ENCODE data around the gene EDIL3.

The EDIL3 gene

GRCh38 chr5:84373506-84373905 is 11.2 kb downstream of the EDIL3 start:
- in situ Hi-C loops (cut with MboI; ENCODE audit: low sequenced_read_pairs, unreplicated experiment) = no loop called here
- TF ChIP-seq, protein P1, sequence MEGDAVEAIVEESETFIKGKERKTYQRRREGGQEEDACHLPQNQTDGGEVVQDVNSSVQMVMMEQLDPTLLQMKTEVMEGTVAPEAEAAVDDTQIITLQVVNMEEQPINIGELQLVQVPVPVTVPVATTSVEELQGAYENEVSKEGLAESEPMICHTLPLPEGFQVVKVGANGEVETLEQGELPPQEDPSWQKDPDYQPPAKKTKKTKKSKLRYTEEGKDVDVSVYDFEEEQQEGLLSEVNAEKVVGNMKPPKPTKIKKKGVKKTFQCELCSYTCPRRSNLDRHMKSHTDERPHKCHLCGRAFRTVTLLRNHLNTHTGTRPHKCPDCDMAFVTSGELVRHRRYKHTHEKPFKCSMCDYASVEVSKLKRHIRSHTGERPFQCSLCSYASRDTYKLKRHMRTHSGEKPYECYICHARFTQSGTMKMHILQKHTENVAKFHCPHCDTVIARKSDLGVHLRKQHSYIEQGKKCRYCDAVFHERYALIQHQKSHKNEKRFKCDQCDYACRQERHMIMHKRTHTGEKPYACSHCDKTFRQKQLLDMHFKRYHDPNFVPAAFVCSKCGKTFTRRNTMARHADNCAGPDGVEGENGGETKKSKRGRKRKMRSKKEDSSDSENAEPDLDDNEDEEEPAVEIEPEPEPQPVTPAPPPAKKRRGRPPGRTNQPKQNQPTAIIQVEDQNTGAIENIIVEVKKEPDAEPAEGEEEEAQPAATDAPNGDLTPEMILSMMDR (IDR thresholded peaks at IDR 0.05; ENCODE audit: borderline replicate concordance, control extremely low read depth, extremely low read depth, insufficient read depth, missing control alignments) = no peak
- no peak for DNase-seq (ENCODE audit: low spot score)

GRCh38 chr5:84372066-84372695 is 12.5 kb downstream of the EDIL3 start:
- no peak for DNase-seq (ENCODE audit: low spot score)

DNA sequence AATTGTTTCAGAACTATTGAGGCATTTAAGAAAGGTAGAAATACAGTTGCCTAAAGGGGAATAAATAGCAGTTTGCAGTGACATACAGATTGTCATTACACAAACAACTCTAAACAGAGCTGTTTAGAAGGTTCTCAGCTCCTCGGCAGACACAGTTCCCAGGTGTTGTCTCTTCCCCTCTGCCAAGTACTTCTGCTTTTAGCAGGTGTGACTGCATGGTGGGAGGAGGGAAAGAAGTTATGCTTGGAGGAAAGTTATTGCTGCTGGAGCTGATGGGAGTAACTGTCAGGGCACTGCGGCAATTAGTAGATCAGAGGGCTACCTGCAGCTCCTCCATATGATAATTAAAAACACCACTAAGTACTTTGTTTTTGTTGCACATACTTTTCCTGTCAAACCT is 14.5 kb downstream of the EDIL3 start:
- DNase-seq (ENCODE audit: low spot score) = no peak
- TF ChIP-seq, protein P1 (IDR thresholded peaks at IDR 0.05; ENCODE audit: borderline replicate concordance, control extremely low read depth, extremely low read depth, insufficient read depth, missing control alignments) = no peak
- in situ Hi-C loops (cut with MboI; ENCODE audit: low sequenced_read_pairs, unreplicated experiment) = no loop called here

More at GRCh38 chr5:84372066-84372695, 12.5 kb downstream of the EDIL3 start:
- in situ Hi-C loops (cut with MboI; ENCODE audit: low sequenced_read_pairs, unreplicated experiment) = no loop called here
- TF ChIP-seq, protein P1 (IDR thresholded peaks at IDR 0.05; ENCODE audit: borderline replicate concordance, control extremely low read depth, extremely low read depth, insufficient read depth, missing control alignments) = no peak

DNA sequence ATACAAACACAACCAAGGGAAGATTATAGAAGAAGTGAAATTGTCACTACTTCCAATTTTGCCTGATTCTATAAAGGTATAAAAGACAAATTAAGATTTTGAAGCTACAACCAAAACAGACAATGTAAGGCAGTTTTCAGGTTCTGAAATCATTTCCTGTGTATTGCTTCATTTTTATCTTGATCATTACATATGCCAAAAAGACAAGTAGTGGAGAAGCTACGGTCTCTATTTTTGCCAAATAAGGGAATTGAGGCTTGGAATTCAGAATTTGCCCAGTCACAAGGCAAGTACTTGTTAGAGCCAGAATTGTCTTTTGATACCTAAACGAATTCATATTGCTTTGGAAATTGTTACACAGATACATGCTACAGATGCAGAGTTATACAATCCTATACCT is 20.6 kb downstream of the EDIL3 start:
- in situ Hi-C loops (cut with MboI; ENCODE audit: low sequenced_read_pairs, unreplicated experiment) = no loop called here
- TF ChIP-seq, protein P1 (IDR thresholded peaks at IDR 0.05; ENCODE audit: borderline replicate concordance, control extremely low read depth, extremely low read depth, insufficient read depth, missing control alignments) = no peak
- no peak for DNase-seq (ENCODE audit: low spot score)

DNA sequence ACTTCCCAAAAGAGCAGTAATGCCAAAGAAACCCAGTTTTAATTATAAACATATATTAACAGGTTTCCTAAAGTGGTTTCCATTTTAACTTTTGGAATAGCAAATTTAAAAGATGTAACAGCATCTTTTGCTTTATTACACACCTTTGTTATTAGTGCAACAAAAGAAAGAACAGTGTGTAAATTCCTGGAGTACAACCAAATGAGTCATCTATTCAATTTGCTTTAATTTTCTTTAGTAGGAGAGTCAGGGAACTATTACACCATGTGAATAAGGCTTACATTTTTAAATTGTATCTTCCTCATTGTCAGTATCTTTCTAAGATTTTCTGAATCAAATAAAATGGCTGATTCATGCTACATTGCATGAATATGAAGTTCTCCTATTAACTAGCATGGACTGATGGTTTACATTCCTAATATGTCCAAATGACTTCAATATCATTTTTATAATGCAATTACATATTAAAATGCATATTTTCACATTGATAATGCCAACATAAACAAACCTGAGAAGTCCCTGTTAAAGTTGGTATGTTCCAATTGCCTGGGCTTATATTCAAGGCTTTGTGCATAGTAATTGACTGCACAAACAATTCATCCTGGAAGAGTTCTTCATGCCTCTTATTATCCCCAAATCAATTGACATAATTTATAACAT is 22.5 kb downstream of the EDIL3 start:
- in situ Hi-C loops (cut with MboI; ENCODE audit: low sequenced_read_pairs, unreplicated experiment) = no loop called here

GRCh38 chr5:84361572-84361971 is 23.1 kb downstream of the EDIL3 start:
- TF ChIP-seq, protein P1 (IDR thresholded peaks at IDR 0.05; ENCODE audit: borderline replicate concordance, control extremely low read depth, extremely low read depth, insufficient read depth, missing control alignments) = no peak
- in situ Hi-C loops (cut with MboI; ENCODE audit: low sequenced_read_pairs, unreplicated experiment) = no loop called here
- DNase-seq (ENCODE audit: low spot score) = no peak

More for the DNA sequence above, 22.5 kb downstream of the EDIL3 start:
- DNase-seq (ENCODE audit: low spot score) = no peak
- TF ChIP-seq, protein P1 (IDR thresholded peaks at IDR 0.05; ENCODE audit: borderline replicate concordance, control extremely low read depth, extremely low read depth, insufficient read depth, missing control alignments) = no peak

All from GM13976 (cell line).